GM10266 (cell line): ENCODE data around the gene COG5.
"Not testable (repeated sequence)": the region's sequence is repeated elsewhere in the genome, so short reads cannot be mapped to it uniquely, and the experiment has no call there.

Experiments used
- DNase-seq: peaks from one replicate; pipeline ENCODE4 v3.0.0; 2012; ENCODE audit errors: extremely low spot score
- CTCF ChIP-seq: IDR thresholded peaks from 2 replicates; pipeline ENCODE4 v1.5.1; 2012; ENCODE audit warnings: mild to moderate bottlenecking, low read depth; ENCODE audit not compliant: control insufficient read depth, insufficient read depth; ENCODE audit errors: missing control alignments

Gene COG5

GRCh38 chr7:107233174-107233573 lies 330.5 kb downstream of the COG5 start:
- DNase-seq, result no peak
- TF ChIP-seq CTCF, result no peak

- no peak for DNase-seq
- no peak for TF ChIP-seq CTCF
These were observed 331.1 kb downstream of the COG5 start for GRCh38 chr7:107232568-107233090.

- no peak for TF ChIP-seq CTCF
- no peak for DNase-seq
These were observed 333.4 kb downstream of the COG5 start for GRCh38 chr7:107230334-107230733.

GRCh38 chr7:107228291-107228690 lies 335.4 kb downstream of the COG5 start:
- TF ChIP-seq CTCF, result no peak
- no peak for DNase-seq

GRCh38 chr7:107224374-107225223 lies 339.1 kb downstream of the COG5 start:
- no peak for DNase-seq
- TF ChIP-seq CTCF, result no peak

- DNase-seq, result not testable (repeated sequence)
These were observed 342.9 kb downstream of the COG5 start for GRCh38 chr7:107220806-107221205.

GRCh38 chr7:107220356-107220755 lies 343.4 kb downstream of the COG5 start:
- no peak for DNase-seq
- TF ChIP-seq CTCF, result no peak
